NCI-H748 (cell line): ENCODE data around the gene SRSF2.
"Not testable (repeated sequence)": the region's sequence is repeated elsewhere in the genome, so short reads cannot be mapped to it uniquely, and the experiment has no call there.

Experiments used
- DNase-seq: peaks from one replicate; lab custom pipeline; 2025; ENCODE audit not compliant: unreplicated experiment; lab: John Stamatoyannopoulos, UW

The SRSF2 gene

DNA sequence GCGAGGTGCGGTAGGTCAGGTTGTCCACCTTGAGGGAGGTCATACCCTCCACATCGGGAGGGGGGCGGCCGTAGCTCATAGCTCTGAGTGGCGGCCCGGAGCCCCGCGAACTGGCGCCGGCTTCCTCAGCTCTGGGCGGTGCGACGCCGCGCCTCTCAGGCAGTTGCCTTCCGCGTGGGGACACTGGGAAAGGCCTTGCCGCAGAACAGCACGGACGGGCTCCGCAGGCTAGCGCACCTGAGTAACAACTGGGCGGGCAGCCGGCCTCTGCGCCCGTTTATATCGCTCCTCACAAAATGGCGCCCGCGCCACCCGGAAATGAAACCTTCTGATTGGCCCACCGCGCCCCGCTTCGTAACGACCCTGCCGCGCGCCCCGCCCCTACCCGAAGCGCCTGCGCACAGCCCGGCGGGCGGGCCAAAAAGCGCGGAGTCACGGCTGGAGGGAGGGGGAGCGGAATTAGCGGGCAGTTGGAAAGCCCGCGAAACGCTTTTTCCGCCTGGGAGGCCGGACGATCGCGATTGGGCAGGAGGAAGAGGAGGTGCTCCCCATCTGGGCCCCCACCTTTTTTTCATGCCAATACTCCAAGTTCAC, at the start of gene SRSF2:
TSS of gene SRSF2 (minus strand) at position 250 of the 594 bp plus-strand sequence. CDS start at position 79, 171 bp downstream.
- DNase-seq = peak; percentile 96

GRCh38 chr17:76784926-76785325, 47.8 kb upstream of the SRSF2 start:
- no peak for DNase-seq

GRCh38 chr17:76783146-76783545, 46.0 kb upstream of the SRSF2 start:
- DNase-seq = no peak

DNA sequence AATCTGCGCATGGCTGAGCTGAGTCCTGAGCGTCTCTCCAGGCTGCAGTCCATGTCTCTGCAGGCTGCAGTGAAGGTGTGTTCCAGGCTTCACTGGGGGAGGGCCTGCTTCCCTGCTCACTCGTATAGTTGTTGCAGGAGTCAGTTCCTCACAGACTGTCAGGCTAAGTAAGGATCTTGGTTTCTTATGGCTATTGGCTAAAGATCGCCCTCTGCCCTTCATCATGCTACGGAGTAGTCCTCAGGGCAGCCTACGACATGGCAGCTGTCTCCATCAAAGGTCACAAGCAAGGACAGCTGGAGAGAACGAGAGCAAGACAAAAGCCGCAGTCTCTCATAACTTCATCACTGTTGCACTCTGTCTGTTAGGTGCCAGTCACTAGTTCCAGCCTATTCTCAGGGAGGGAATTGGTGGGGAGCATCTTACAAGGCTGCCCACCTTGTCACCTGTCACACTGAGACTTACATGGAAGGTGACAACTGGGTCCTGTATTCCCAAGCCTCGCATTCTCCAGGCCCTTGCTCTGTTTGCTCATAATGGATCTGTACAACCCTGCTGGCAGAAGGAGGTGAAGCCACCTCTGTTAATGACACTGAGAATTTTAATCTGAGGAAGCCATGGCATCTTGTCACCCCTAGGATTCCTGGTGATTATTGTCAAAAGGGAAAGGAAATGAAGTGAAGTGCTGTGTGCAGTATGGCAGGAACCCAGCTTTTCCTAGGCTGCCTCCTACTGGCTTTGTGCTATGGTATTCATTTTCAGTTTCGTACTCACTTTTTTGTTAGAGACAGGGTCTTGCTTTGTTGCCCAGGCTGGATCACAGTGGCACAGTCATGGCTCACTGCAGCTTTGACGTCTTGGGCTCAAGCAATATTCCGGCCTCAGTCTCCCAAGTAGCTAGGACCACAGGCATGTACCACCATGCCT, 44.2 kb upstream of the SRSF2 start:
- DNase-seq = no peak

DNA sequence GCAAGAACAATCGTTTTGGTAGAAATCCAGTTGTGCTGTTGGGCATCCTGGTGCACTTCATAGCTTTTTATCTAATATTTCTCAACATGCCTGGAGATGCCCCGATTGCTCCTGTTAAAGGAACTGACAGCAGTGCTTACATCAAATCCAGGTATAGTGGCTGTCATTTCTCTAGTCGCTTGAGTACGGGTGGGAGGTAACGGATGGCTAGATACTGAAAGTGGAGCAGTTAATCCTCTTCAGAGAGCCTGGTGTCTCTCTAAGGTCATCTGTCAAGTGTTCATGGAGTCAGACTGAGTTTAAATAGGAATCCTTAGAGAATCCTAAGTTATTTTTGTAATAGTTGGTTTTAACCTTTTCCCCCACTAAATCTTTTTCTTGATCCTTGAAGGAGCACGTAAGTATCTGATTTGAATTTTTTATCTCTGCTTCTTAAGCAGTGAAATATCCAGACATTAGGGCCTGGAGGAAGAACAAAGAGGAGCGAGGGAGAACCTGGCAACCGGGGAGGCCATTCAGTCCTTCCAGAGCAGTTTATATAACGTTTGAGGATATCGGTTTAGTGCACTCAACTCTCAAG, 38.0 kb upstream of the SRSF2 start:
- DNase-seq = no peak

DNA sequence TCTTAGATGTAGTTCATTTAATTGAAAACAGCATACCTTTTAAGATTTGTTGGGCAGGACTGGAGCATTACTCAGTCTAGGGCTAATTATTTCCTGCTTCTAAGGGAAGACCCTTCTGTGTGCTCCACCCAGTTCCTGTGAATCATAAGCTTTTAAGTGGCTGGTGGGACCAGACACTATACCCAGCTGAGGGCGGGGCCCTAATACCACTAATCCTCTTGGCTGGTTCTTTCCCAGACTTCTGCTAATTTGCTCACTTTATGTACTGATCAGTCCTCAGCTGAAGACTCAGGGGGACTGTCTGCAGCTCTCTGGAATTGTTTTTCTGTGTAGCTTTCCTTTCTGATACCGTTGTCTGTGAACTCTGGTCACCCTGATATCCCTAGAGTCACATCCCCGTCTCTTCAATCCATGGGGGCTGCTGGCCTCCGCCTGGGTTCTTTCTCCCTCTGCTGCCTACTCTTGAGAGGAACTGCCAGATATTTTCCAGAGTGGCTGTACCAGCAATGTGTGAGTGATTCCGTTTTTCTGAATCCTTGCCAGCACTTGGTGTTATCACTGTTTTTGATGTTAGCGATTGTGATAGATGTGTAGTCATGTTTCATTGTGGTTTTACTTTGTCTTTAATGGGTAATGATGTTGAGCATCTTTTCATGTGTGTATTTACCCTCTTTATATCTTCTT, 35.9 kb upstream of the SRSF2 start:
- DNase-seq = peak; percentile 18

- DNase-seq = no peak
These were observed 21.4 kb upstream of the SRSF2 start for GRCh38 chr17:76758570-76758969.

- no peak for DNase-seq
These were observed 20.1 kb upstream of the SRSF2 start for GRCh38 chr17:76757256-76757655.

DNA sequence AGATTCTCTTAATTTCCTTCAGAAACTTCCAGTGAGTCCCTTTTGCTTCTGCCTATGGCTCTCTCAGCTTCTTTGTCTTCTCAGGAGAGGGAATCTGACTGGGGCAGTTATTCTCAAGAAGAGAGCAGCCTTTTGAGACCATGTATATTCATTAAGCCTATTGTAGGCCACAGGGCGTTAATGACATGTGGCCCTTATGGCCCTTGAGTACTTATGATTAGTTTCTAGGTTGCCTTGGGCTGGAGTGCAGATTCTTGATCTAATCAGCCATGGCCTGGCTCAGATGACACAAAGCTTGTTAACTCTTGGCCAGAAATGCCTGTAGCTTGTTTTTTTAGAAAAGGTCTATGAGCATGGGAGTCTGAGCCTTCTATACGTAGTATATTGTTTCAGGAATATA, 18.2 kb upstream of the SRSF2 start:
- no peak for DNase-seq

DNA sequence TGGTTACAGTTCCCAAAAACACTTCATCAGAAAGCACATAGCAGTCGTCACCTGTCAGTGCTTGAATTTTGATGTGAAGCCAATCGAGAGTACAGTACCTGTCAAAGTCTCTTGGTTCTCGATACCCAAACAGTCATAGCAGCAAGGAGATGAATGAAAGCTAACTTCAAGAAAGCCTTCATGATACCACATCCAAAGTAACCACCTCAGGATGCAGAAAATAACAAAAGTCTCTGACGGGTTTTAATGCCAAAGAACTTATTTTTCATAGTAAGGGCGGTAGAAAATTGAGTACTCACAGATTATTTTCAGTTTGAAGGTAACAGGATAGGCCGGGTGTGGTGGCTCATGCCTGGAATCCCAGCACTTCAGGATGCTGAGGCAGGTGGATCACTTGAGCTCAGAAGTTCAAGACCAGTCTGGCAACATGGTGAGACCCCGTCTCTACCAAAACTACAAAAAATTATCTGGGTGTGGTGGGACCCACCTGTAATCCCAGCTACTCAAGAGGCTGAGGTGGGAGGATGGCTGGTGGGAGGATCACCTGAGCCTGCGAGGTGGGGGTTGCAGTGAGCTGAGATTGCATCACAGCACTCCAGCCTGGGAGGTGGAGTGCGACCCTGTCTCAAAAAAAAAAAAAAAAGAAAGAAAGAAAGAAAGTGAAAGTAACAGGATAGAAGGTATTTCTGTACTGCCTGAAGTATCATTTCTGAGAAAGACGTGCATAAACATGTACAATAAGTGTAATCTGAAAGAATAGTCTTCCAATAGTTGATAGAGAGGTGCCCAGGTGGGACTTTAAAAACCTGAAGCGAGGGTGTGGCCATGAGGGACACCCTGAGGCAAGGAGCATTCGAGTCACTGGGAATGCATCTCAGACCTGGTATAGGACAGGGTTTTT, 16.2 kb upstream of the SRSF2 start:
- no peak for DNase-seq

DNA sequence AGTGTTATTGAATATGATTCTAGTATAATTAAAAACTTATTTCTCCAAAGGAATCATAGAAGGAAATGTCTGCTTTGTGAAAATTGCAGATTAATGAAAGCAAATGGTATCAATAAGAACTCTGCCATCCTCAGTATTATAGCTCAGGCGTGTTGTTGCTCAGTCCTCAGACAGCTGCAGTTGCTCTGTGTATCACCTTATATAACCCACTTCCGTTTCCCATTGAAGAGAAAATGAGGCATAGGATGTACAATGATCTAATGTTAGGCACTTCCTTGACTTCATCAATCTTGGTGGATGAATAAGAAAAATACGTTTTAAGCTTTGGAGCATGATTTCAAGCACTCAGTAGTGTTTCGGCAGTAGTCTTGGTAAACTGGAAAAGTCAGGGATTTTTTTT, 14.9 kb upstream of the SRSF2 start:
- DNase-seq = no peak

DNA sequence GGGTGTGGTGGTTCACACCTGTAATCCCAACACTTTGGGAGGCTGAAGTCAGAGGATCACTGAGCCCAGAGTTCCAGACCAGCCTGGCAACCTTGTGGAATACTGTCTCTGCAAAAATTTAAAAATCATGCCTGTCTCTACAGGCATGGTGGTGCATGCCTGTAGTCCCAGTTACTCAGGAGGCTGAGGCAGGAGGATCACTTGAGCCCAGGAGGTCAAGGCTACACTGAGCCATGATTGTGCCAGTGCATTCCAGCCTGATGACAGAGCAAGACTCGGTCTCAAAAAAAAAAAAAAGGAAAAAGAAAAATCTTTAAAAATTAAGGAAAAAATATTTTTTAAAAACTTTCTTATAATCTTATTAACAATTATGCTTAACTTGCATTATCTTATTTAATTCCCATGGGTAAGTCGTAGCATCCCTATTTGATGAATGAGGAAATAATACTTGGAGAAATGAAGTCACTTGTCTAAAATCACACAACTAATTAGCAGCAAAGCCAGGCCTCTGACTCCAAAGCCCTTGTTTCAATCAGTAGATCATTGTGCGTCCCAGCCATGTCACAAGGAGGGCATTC, 14.4 kb upstream of the SRSF2 start:
- no peak for DNase-seq

DNA sequence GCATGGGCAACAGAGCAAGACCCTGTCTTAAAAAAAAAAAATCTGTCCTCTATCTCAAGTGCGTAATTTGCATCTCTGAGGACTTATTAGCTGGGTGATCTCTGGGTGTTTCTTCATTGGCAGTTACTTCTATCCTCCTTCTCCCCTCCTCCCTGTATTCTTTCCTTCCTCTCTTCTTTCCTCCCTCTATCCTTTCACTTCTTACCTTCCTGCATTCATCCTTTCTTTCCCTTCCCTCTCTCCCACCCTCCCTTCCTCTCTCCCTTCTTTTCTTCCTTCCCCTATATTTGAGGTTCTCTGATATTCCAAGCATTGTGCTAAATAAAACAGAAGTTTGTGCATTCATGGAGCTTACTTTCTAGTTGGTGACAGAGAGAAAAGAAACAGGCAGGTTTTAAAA, 11.5 kb upstream of the SRSF2 start:
- DNase-seq = no peak

DNA sequence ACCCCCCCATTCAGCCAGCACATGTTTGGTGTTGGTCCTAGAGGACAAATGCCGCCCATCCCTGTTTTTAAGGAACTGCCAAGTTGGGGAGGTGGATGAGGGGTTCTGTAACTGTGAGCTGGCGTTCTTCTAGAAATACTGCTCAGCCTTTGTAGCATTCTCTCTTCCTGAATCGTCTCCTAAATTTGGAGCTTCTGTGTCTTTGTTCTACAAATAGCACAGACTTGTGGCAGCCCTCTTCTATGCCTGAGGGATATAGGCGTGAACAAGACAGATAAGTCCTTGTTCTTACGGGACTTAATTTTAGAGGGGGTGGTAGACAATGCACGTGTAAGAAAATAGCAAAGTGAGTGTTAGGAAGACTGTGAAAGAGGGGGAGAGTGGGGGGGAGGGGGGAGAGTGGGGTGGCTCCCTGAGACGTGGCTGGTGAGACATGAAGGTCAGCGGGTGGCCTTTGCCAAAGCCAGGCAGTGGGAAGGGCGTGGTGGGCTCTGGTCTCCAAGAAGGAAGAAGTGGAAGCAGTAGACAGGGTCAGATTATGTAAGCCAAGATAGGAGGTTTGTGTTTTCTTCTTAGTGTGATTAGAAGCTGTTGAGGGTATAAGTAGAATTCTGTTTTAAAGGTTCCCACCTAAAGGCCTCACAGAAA, 10.7 kb upstream of the SRSF2 start:
- DNase-seq = no peak

DNA sequence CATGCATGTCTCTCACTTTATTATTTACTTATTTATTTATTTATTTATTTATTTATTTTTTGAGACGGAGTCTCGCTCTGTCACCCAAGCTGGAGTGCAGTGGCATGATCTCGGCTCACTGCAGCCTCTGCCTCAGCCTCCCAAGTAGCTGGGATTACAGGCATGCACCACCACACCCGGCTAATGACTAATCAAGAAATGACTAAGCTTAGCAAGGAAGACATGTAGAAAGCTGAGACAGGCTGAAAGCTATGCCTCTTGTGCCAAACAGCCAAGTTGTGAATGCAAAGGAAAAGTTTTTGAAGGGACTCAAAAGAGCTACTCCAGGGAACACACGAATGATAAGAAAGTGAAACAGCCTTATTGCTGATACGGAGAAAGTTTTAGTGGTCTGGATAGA, 8.7 kb upstream of the SRSF2 start:
- DNase-seq = not testable (repeated sequence)

DNA sequence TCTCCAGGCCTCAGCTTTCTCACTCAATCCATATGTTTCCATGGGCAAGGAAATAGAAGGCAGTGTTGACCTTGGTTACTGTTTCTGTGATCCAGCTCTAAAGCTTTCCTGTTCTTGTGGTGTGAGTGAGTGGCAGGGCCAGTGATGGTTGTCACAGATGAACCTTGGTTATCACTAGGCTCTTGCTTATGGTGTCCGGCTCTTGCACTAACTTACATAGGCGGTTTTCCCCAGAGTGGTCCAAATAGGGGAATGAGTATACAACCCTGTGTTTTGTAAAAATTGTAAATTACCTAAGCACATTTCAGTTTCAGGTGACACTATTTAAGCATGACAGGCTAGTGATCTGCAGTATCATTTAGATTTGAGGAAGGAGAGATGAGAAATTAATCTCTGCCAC, 7.6 kb upstream of the SRSF2 start:
- no peak for DNase-seq

- DNase-seq = no peak
These were observed 5.8 kb upstream of the SRSF2 start for GRCh38 chr17:76742958-76743357.

DNA sequence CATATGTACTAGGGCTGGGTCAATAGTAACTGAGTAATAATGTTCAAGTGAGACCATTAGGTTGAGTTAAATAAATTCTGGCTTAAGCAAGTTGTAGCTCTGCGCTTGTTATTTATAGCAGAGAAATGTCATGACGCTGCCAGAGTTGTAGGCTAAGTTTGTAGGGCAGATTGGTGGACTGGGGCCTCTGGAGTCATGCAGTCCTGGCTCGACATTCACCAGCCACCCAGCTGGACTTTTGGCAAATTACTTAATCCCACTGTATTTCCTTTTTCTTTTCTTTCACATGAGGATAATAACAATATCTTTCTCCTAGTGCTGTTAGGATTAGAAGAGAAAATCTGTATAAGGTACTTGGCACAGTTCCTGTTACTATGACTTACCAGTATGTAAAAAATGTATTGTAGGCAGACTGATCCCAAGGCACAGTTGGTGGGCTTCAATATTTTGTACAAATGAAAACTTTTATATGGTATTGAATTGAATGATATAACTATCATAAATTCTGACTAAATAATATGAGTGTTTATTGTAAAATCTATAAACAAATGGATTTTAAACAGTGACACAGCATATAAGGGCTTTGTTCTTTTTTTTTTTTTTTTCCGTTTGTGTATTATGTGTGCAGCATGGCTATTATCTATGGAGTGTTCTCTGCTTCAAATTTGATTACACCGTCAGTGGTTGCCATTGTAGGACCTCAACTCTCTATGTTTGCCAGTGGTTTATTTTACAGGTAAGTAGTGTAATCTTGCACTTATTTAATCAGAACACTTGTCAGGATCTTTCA, 3.4 kb upstream of the SRSF2 start:
- no peak for DNase-seq

DNA sequence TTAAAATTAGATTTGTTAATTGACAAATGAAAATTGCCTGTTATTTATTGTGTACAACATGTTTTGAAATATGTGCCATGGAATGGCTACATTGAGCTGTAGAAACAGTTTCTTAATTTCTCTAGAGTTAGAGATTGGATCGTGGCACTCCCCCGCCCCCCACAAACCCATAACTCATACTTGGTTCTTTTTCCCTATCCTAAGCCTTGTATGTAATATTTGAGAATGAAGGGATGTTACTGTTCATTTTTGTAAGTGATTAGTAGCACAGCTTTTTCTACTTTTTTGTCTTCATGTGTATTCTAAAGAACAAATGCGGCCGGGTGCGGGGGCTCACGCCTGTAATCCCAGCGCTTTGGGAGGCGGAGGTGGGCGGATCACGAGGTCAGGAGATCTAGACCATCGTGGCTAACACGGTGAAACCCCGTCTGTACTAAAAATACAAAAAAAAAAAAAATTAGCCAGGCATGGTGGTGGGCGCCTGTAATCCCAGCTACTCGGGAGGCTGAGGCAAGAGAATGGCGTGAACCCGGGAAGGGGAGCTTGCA, 2.5 kb upstream of the SRSF2 start:
- DNase-seq = not testable (repeated sequence)
